Trophoblast cell (in vitro differentiated cells and primary cell): ENCODE data around the gene INTS2.

Experiments
- DNase-seq, 2 donors: peaks; one replicate each; pipeline ENCODE4 v3.0.0-alpha.2; 2016
- H2AFZ ChIP-seq: 2 replicates; pipeline ENCODE4 v1.6.1; 2013; ENCODE audit warnings: low read length, moderate library complexity, mild to moderate bottlenecking; ENCODE audit not compliant: insufficient read depth, poor library complexity
- H2AK5ac ChIP-seq: 2 replicates; pipeline ENCODE4 v1.6.1; 2013; ENCODE audit warnings: mild to moderate bottlenecking, low read length
- H2BK120ac ChIP-seq: 2 replicates; pipeline ENCODE4 v1.6.1; 2013; ENCODE audit warnings: low read length, mild to moderate bottlenecking, moderate library complexity; ENCODE audit not compliant: insufficient read depth, poor library complexity
- H2BK12ac ChIP-seq: 2 replicates; pipeline ENCODE4 v1.6.1; 2013; ENCODE audit warnings: mild to moderate bottlenecking, low read length, moderate library complexity
- H2BK5ac ChIP-seq: 2 replicates; pipeline ENCODE4 v1.6.1; 2013; ENCODE audit warnings: low read length, low read depth, moderate library complexity, mild to moderate bottlenecking; ENCODE audit not compliant: poor library complexity
- H3K14ac ChIP-seq: 2 replicates; pipeline ENCODE4 v1.6.1; 2013; ENCODE audit warnings: mild to moderate bottlenecking, low read length
- H3K18ac ChIP-seq: 2 replicates; pipeline ENCODE4 v1.6.1; 2013; ENCODE audit warnings: mild to moderate bottlenecking, low read length
- H3K23ac ChIP-seq: 2 replicates; pipeline ENCODE4 v1.6.1; 2013; ENCODE audit warnings: low read length
- H3K27ac ChIP-seq: 2 replicates; pipeline ENCODE4 v1.5.1; 2013; ENCODE audit warnings: low read depth, mild to moderate bottlenecking, inconsistent platforms, low read length, moderate library complexity
- H3K27me3 ChIP-seq: 2 replicates; pipeline ENCODE4 v1.6.1; 2013; ENCODE audit warnings: inconsistent platforms, mild to moderate bottlenecking, low read length, moderate library complexity; ENCODE audit not compliant: insufficient read depth
- H3K36me3 ChIP-seq, 2 experiments: 1 replicate in 1 of 2; 2 replicates in 1 of 2; pipeline ENCODE4 v1.6.1; 2013; ENCODE audit warnings: low read length in 2 of 2, mild to moderate bottlenecking in 2 of 2, moderate library complexity in 1 of 2; ENCODE audit not compliant: insufficient read depth in 2 of 2, control insufficient read depth in 1 of 2
- H3K4ac ChIP-seq: 2 replicates; pipeline ENCODE4 v1.6.1; 2013; ENCODE audit warnings: low read depth, mild to moderate bottlenecking, low read length, moderate library complexity
- H3K4me1 ChIP-seq, 2 experiments: 1 replicate in 1 of 2; 2 replicates in 1 of 2; pipeline ENCODE4 v1.6.1; 2013; ENCODE audit warnings: low read length in 2 of 2, mild to moderate bottlenecking in 2 of 2, moderate library complexity in 1 of 2; ENCODE audit not compliant: insufficient read depth in 2 of 2, control insufficient read depth in 1 of 2
- H3K4me2 ChIP-seq: 2 replicates; pipeline ENCODE4 v1.6.1; 2013; ENCODE audit warnings: inconsistent platforms, mild to moderate bottlenecking, low read length, moderate library complexity
- H3K4me3 ChIP-seq: 2 replicates; pipeline ENCODE4 v1.5.1; 2013; ENCODE audit warnings: mild to moderate bottlenecking, low read depth, low read length, inconsistent platforms
- H3K79me1 ChIP-seq: one replicate; pipeline ENCODE4 v1.6.1; 2013; ENCODE audit warnings: low read length
- H3K79me2 ChIP-seq: 2 replicates; pipeline ENCODE4 v1.6.1; 2013; ENCODE audit warnings: low read length, mild to moderate bottlenecking; ENCODE audit not compliant: control insufficient read depth, insufficient read depth, poor library complexity
- H3K9ac ChIP-seq: 2 replicates; pipeline ENCODE4 v1.6.1; 2013; ENCODE audit warnings: mild to moderate bottlenecking, low read length
- H3K9me3 ChIP-seq: 2 replicates; pipeline ENCODE4 v1.6.1; 2013; ENCODE audit warnings: low read depth, mild to moderate bottlenecking, control low read depth, inconsistent platforms, low read length; ENCODE audit not compliant: insufficient read depth
- H4K12ac ChIP-seq: 2 replicates; pipeline ENCODE4 v1.6.1; 2013; ENCODE audit warnings: low read depth, mild to moderate bottlenecking, low read length, moderate library complexity
- H4K8ac ChIP-seq: 2 replicates; pipeline ENCODE4 v1.6.1; 2013; ENCODE audit warnings: low read depth, mild to moderate bottlenecking, low read length, moderate library complexity
- H4K91ac ChIP-seq: one replicate; pipeline ENCODE4 v1.6.1; 2013; ENCODE audit warnings: low read depth, mild to moderate bottlenecking, low read length, moderate library complexity
- WGBS: extraction: QIAGEN DNeasy Blood & Tissue Kit; methylation state at CpG from one replicate; pipeline ENCODE4 v1.1.7; 2013; ENCODE audit warnings: missing lambda C conversion rate; ENCODE audit not compliant: insufficient read length, insufficient coverage; ENCODE audit errors: extremely low coverage; 5-methylcytosine and 5-hydroxymethylcytosine counted together

Gene INTS2

DNA sequence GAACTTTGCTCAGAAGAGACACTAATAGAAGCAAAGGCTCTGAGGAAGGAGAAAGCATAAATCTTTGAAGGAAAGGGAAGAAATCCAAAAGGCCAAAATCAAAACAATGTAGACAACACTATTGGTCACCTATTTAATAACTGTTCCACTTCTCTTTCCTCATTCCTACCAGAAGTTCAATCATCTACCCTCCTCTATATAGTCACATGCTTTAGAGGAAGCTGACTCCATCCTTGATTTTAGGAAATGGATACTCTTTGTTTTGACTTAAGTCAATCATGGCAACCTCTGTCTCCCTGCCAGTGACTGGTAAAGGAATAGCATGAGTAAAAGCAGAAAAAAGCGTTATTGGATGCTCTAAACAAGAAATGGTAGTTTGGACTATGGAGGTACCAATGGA, 71.7 kb downstream of the INTS2 start:
- no peak overlapping the region for H2AFZ ChIP-seq
- no peak overlapping the region for H4K12ac ChIP-seq
- no peak overlapping the region for H2BK120ac ChIP-seq
- no peaks in the 10 kb centered on the region for H3K4me1 ChIP-seq
- H3K79me2 ChIP-seq, result no peaks in the 10 kb centered on the region
- H3K9ac ChIP-seq, result no peak overlapping the region
- no CpG with 5 or more reads among the region's 1 CpG for WGBS
- H3K18ac ChIP-seq, result no peak overlapping the region
- H3K14ac ChIP-seq, result no peak overlapping the region
- no peaks in the 10 kb centered on the region for H3K9me3 ChIP-seq
- no peak overlapping the region for H4K91ac ChIP-seq
- no peak overlapping the region for H2BK12ac ChIP-seq
- H3K36me3 ChIP-seq, result peaks cover 9 to 14% of the 10 kb centered on the region in 2 experiments
- H4K8ac ChIP-seq, result no peak overlapping the region
- no peak overlapping the region for H3K4ac ChIP-seq
- H3K27me3 ChIP-seq, result no peaks in the 10 kb centered on the region
- H3K27ac ChIP-seq, result no peak overlapping the region
- no peak overlapping the region for H2BK5ac ChIP-seq
- no peak overlapping the region for H3K4me2 ChIP-seq
- H2AK5ac ChIP-seq, result no peak overlapping the region
- H3K79me1 ChIP-seq, result no peaks in the 10 kb centered on the region
- no peak for DNase-seq
- no peak overlapping the region for H3K23ac ChIP-seq
- no peak overlapping the region for H3K4me3 ChIP-seq

DNA sequence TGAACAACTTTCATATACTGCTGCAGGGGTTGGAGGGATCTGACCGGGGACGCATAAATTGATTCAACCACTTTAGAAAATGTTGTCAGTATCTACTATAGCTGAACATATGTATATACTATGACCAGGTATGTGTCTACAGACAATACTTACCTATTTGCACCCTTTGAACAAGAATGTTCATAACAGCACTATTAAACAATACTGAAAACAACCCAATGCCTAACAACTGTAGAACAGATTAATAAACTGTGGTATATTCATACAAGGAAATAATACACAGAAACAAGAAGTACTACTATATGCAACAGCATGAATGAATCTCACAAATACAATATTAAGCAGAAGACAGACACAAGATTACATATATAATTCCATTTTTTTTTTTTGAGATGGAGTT, 74.9 kb downstream of the INTS2 start:
- no peak overlapping the region for H3K18ac ChIP-seq
- peaks cover 7 to 17% of the 10 kb centered on the region in 2 experiments for H3K36me3 ChIP-seq
- no peak overlapping the region for H3K9ac ChIP-seq
- H3K27me3 ChIP-seq, result no peaks in the 10 kb centered on the region
- no peak overlapping the region for H2BK120ac ChIP-seq
- no peak overlapping the region for H2BK12ac ChIP-seq
- no peaks in the 10 kb centered on the region for H3K4me1 ChIP-seq
- H4K8ac ChIP-seq, result no peak overlapping the region
- no CpG with 5 or more reads among the region's 2 CpGs for WGBS
- no peak overlapping the region for H3K27ac ChIP-seq
- no peak overlapping the region for H3K23ac ChIP-seq
- no peak overlapping the region for H4K91ac ChIP-seq
- no peak for DNase-seq
- no peak overlapping the region for H2AK5ac ChIP-seq
- H2AFZ ChIP-seq, result no peak overlapping the region
- H3K14ac ChIP-seq, result no peak overlapping the region
- no peak overlapping the region for H3K4ac ChIP-seq
- no peak overlapping the region for H4K12ac ChIP-seq
- no peaks in the 10 kb centered on the region for H3K9me3 ChIP-seq
- H3K79me1 ChIP-seq, result no peaks in the 10 kb centered on the region
- H2BK5ac ChIP-seq, result no peak overlapping the region
- H3K4me3 ChIP-seq, result no peak overlapping the region
- H3K4me2 ChIP-seq, result no peak overlapping the region
- H3K79me2 ChIP-seq, result no peaks in the 10 kb centered on the region

DNA sequence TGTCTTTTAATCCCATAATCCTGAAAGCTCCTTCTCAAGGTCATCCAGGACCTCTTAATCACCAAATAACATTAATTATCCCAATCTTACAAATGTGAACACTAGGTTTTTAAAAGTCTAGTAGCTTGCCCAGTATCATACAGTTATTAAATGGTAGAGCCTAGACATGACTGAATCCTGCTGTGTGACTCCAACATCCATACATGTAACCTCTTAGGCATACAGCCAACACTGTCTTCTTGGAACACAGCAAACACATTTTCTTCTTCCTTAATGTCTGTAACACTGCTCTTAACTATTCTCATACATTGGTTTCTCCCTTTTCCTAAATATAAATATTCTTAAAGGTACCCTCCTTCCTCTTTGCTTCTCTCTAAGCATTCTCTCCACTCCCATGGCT, 78.1 kb downstream of the INTS2 start:
- H3K23ac ChIP-seq, result no peak overlapping the region
- H3K4ac ChIP-seq, result no peak overlapping the region
- H3K4me1 ChIP-seq, result no peaks in the 10 kb centered on the region
- H3K9me3 ChIP-seq, result no peaks in the 10 kb centered on the region
- no peaks in the 10 kb centered on the region for H3K79me2 ChIP-seq
- peaks cover 11 to 16% of the 10 kb centered on the region in 2 experiments for H3K36me3 ChIP-seq
- no peak overlapping the region for H3K14ac ChIP-seq
- H2BK5ac ChIP-seq, result no peak overlapping the region
- H2BK12ac ChIP-seq, result no peak overlapping the region
- H2BK120ac ChIP-seq, result no peak overlapping the region
- no peak overlapping the region for H4K91ac ChIP-seq
- no peak overlapping the region for H4K12ac ChIP-seq
- DNase-seq, result no peak
- H2AK5ac ChIP-seq, result no peak overlapping the region
- H3K9ac ChIP-seq, result no peak overlapping the region
- H3K4me2 ChIP-seq, result no peak overlapping the region
- H3K79me1 ChIP-seq, result no peaks in the 10 kb centered on the region
- no peak overlapping the region for H4K8ac ChIP-seq
- no peak overlapping the region for H3K18ac ChIP-seq
- H3K27me3 ChIP-seq, result no peaks in the 10 kb centered on the region
- H3K27ac ChIP-seq, result no peak overlapping the region
- H2AFZ ChIP-seq, result no peak overlapping the region
- no peak overlapping the region for H3K4me3 ChIP-seq

DNA sequence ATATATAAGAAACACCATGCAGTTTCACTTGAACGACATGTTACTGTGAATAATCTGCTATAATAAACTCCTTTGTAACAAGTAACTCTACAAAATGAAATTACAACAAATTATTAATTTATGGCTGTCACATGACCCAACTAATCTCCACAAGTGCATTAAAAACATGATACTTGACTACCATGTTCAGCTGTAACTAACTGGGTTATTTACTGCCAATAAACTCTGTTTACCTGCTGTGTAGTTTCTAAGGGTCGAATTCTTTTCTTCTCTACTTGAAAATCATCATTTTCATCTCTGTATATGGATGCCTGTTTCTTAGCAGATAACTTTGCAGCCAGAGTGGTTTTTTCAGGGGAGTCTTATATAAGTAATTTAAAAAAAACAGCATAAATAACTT, 78.9 kb downstream of the INTS2 start:
- no peak overlapping the region for H2AK5ac ChIP-seq
- H4K8ac ChIP-seq, result no peak overlapping the region
- H3K14ac ChIP-seq, result no peak overlapping the region
- H2BK120ac ChIP-seq, result no peak overlapping the region
- H3K23ac ChIP-seq, result no peak overlapping the region
- H3K9me3 ChIP-seq, result no peaks in the 10 kb centered on the region
- H2BK12ac ChIP-seq, result no peak overlapping the region
- H4K12ac ChIP-seq, result no peak overlapping the region
- no peaks in the 10 kb centered on the region for H3K79me2 ChIP-seq
- no CpG with 5 or more reads among the region's 2 CpGs for WGBS
- H3K4ac ChIP-seq, result no peak overlapping the region
- no peak overlapping the region for H4K91ac ChIP-seq
- DNase-seq, result no peak
- no peak overlapping the region for H3K4me2 ChIP-seq
- H2BK5ac ChIP-seq, result no peak overlapping the region
- H2AFZ ChIP-seq, result no peak overlapping the region
- no peaks in the 10 kb centered on the region for H3K79me1 ChIP-seq
- no peak overlapping the region for H3K18ac ChIP-seq
- H3K4me3 ChIP-seq, result no peak overlapping the region
- H3K27ac ChIP-seq, result no peak overlapping the region
- H3K27me3 ChIP-seq, result no peaks in the 10 kb centered on the region
- no peaks in the 10 kb centered on the region for H3K4me1 ChIP-seq
- no peak overlapping the region for H3K9ac ChIP-seq
- peaks cover 10 to 12% of the 10 kb centered on the region in 2 experiments for H3K36me3 ChIP-seq
